Measurements from ENCODE around the gene SLC26A4.

SLC26A4 gene

GRCh38 chr7:107666790-107667189 is 6.2 kb downstream of the SLC26A4 start:
- no peak for TF ChIP-seq CTCF (IDR thresholded peaks at IDR 0.05; ENCODE audit: extremely low read depth, insufficient read depth, missing control alignments)
- in situ Hi-C loops (cut with MboI; ENCODE audit: low pct_unique_long_range_greater_than_20kb, low sequenced_read_pairs, unreplicated experiment), result no loop called here
- no peak for DNase-seq (ENCODE audit: low spot score)

GRCh38 chr7:107667341-107667740 is 6.7 kb downstream of the SLC26A4 start:
- TF ChIP-seq CTCF (IDR thresholded peaks at IDR 0.05; ENCODE audit: extremely low read depth, insufficient read depth, missing control alignments), result no peak
- in situ Hi-C loops (cut with MboI; ENCODE audit: low pct_unique_long_range_greater_than_20kb, low sequenced_read_pairs, unreplicated experiment), result no loop called here
- no peak for DNase-seq (ENCODE audit: low spot score)

GRCh38 chr7:107668296-107668695 is 7.7 kb downstream of the SLC26A4 start:
- no peak for TF ChIP-seq CTCF (IDR thresholded peaks at IDR 0.05; ENCODE audit: extremely low read depth, insufficient read depth, missing control alignments)
- in situ Hi-C loops (cut with MboI; ENCODE audit: low pct_unique_long_range_greater_than_20kb, low sequenced_read_pairs, unreplicated experiment), result no loop called here
- DNase-seq (ENCODE audit: low spot score), result no peak

- in situ Hi-C loops (cut with MboI; ENCODE audit: low pct_unique_long_range_greater_than_20kb, low sequenced_read_pairs, unreplicated experiment), result no loop called here
- no peak for TF ChIP-seq CTCF (IDR thresholded peaks at IDR 0.05; ENCODE audit: extremely low read depth, insufficient read depth, missing control alignments)
- no peak for DNase-seq (ENCODE audit: low spot score)
Observed at GRCh38 chr7:107672183-107672582, 11.6 kb downstream of the SLC26A4 start.

GRCh38 chr7:107676249-107676648 is 15.6 kb downstream of the SLC26A4 start:
- in situ Hi-C loops (cut with MboI; ENCODE audit: low pct_unique_long_range_greater_than_20kb, low sequenced_read_pairs, unreplicated experiment), result no loop called here
- no peak for TF ChIP-seq CTCF (IDR thresholded peaks at IDR 0.05; ENCODE audit: extremely low read depth, insufficient read depth, missing control alignments)
- no peak for DNase-seq (ENCODE audit: low spot score)

GRCh38 chr7:107678110-107678753 is 17.6 kb downstream of the SLC26A4 start:
- in situ Hi-C loops (cut with MboI; ENCODE audit: low pct_unique_long_range_greater_than_20kb, low sequenced_read_pairs, unreplicated experiment), result no loop called here
- DNase-seq (ENCODE audit: low spot score), result no peak
- no peak for TF ChIP-seq CTCF (IDR thresholded peaks at IDR 0.05; ENCODE audit: extremely low read depth, insufficient read depth, missing control alignments)
